ENCODE results near the gene PATE4.
"Not testable (repeated sequence)": the region's sequence is repeated elsewhere in the genome, so short reads cannot be mapped to it uniquely, and the experiment has no call there.

Gene PATE4

GRCh38 chr11:125833016-125833415 is at the start of gene PATE4:
Gene PATE4 (plus strand): TSS chr11:125833316. CDS start chr11:125833360, 44 bp downstream.
- Mint-ChIP-seq H3K4me1 (ENCODE audit: low read depth) (no peaks in the 10 kb centered on the region), H3K27me3 (peaks cover 25% of the 10 kb centered on the region), H3K27ac (no peak within 1 kb of the TSS), H3K36me3 (ENCODE audit: low read depth) (no peaks in the 10 kb centered on the region), H3K4me3 (no peak within 1 kb of the TSS), H3K9me3 (peaks cover 3% of the 10 kb centered on the region)
- DNase-seq, result no peak

GRCh38 chr11:125784678-125785077 is 48.4 kb upstream of the PATE4 start:
- Mint-ChIP-seq H3K36me3 (ENCODE audit: low read depth) (no peaks in the 10 kb centered on the region), H3K27ac (no peak overlapping the region), H3K27me3 (peaks cover 14% of the 10 kb centered on the region), H3K9me3 (peaks cover 2% of the 10 kb centered on the region), H3K4me3 (no peak overlapping the region), H3K4me1 (ENCODE audit: low read depth) (no peaks in the 10 kb centered on the region)
- DNase-seq, result no peak

DNA sequence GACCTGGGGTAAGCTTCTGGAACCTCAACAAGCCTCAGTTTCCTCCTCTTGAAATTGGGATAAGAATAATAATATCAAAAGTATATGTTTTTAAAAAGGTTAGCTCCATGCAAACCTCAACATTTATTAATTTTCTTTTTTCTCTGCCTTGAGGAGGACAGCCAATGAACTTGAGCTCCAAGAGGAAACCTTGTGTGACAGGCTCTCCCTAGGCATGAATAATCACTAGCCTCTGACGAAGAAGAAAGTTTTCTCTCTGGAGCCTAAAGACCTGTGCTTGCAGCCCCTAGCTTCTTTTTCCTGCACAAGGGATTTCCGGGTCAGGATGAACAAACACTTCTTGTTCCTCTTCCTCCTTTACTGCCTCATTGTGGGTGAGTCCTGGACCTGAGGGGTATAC is 45.3 kb upstream of the PATE4 start, which contains the start of gene PATE3:
PATE3 (plus strand) TSS at position 301 of the 400 bp plus-strand sequence; CDS start at position 326, 25 bp downstream.
- Mint-ChIP-seq H3K27me3 (no peaks in the 10 kb centered on the region), H3K4me3 (no peak within 1 kb of the TSS), H3K9me3 (peaks cover 4% of the 10 kb centered on the region), H3K4me1 (ENCODE audit: low read depth) (no peaks in the 10 kb centered on the region), H3K27ac (no peak within 1 kb of the TSS), H3K36me3 (ENCODE audit: low read depth) (no peaks in the 10 kb centered on the region)
- no peak for DNase-seq

- no peaks in the 10 kb centered on the region for H3K27me3 Mint-ChIP-seq
- no peaks in the 10 kb centered on the region for H3K4me1 Mint-ChIP-seq (ENCODE audit: low read depth)
- no peaks in the 10 kb centered on the region for H3K36me3 Mint-ChIP-seq (ENCODE audit: low read depth)
- no peak for DNase-seq
- H3K27ac Mint-ChIP-seq, result no peak overlapping the region
- H3K9me3 Mint-ChIP-seq, result peaks cover 15% of the 10 kb centered on the region
- H3K4me3 Mint-ChIP-seq, result no peak overlapping the region
Measured at GRCh38 chr11:125790825-125791224, 42.3 kb upstream of the PATE4 start.

- Mint-ChIP-seq H3K9me3 (peaks cover 29% of the 10 kb centered on the region), H3K27me3 (peaks cover 8% of the 10 kb centered on the region), H3K4me1 (ENCODE audit: low read depth) (no peaks in the 10 kb centered on the region), H3K36me3 (ENCODE audit: low read depth) (no peaks in the 10 kb centered on the region), H3K27ac (no peak overlapping the region), H3K4me3 (no peak overlapping the region)
- no peak for DNase-seq
Measured at GRCh38 chr11:125797641-125798040, 35.5 kb upstream of the PATE4 start.

DNA sequence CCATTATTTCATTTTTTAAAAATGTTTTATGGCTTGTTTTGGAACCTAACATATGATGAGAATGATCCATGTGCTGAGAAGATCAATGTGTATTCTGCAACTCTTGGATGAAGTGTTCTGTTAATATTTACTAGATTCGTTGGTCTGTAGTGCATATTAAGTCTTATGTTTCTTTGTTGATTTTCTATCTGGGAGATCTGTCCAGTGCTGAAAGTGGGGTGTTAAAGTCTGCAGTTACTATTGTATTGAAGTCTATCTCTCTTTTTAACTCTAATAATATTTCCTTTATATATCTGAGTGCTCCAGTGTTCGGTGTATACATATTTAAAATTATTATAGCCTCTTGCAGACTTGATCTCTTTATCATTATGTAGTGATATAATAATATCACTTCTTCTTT is 33.3 kb upstream of the PATE4 start:
- Mint-ChIP-seq H3K27ac (no peak overlapping the region), H3K36me3 (ENCODE audit: low read depth) (no peaks in the 10 kb centered on the region), H3K27me3 (peaks cover 8% of the 10 kb centered on the region), H3K4me1 (ENCODE audit: low read depth) (no peaks in the 10 kb centered on the region), H3K4me3 (no peak overlapping the region), H3K9me3 (peaks cover 26% of the 10 kb centered on the region)
- DNase-seq, result no peak

GRCh38 chr11:125802387-125802786 is 30.7 kb upstream of the PATE4 start:
- DNase-seq, result no peak
- no peak overlapping the region for H3K4me3 Mint-ChIP-seq
- H3K4me1 Mint-ChIP-seq (ENCODE audit: low read depth), result no peaks in the 10 kb centered on the region
- H3K9me3 Mint-ChIP-seq, result peaks cover 22% of the 10 kb centered on the region
- H3K27me3 Mint-ChIP-seq, result peaks cover 15% of the 10 kb centered on the region
- no peak overlapping the region for H3K27ac Mint-ChIP-seq
- no peaks in the 10 kb centered on the region for H3K36me3 Mint-ChIP-seq (ENCODE audit: low read depth)

- Mint-ChIP-seq H3K4me3 (no peak overlapping the region), H3K4me1 (ENCODE audit: low read depth) (no peaks in the 10 kb centered on the region), H3K27me3 (peaks cover 10% of the 10 kb centered on the region), H3K9me3 (peaks cover 6% of the 10 kb centered on the region), H3K27ac (no peak overlapping the region), H3K36me3 (ENCODE audit: low read depth) (no peaks in the 10 kb centered on the region)
- no peak for DNase-seq
Measured at GRCh38 chr11:125807909-125808308, 25.2 kb upstream of the PATE4 start.

GRCh38 chr11:125835748-125836147 is 2.6 kb downstream of the PATE4 start:
- DNase-seq, result no peak
- H3K4me1 Mint-ChIP-seq (ENCODE audit: low read depth), result no peaks in the 10 kb centered on the region
- H3K36me3 Mint-ChIP-seq (ENCODE audit: low read depth), result no peaks in the 10 kb centered on the region
- H3K27me3 Mint-ChIP-seq, result peaks cover 25% of the 10 kb centered on the region
- H3K27ac Mint-ChIP-seq, result no peak overlapping the region
- H3K4me3 Mint-ChIP-seq, result no peak overlapping the region
- H3K9me3 Mint-ChIP-seq, result peaks cover 3% of the 10 kb centered on the region

GRCh38 chr11:125842321-125842948 is 9.3 kb downstream of the PATE4 start:
- Mint-ChIP-seq H3K9me3 (peaks cover 22% of the 10 kb centered on the region), H3K27ac (no peak overlapping the region), H3K36me3 (ENCODE audit: low read depth) (peaks cover 5% of the 10 kb centered on the region), H3K4me3 (no peak overlapping the region), H3K27me3 (peaks cover 15% of the 10 kb centered on the region), H3K4me1 (ENCODE audit: low read depth) (no peaks in the 10 kb centered on the region)
- no peak for DNase-seq

DNA sequence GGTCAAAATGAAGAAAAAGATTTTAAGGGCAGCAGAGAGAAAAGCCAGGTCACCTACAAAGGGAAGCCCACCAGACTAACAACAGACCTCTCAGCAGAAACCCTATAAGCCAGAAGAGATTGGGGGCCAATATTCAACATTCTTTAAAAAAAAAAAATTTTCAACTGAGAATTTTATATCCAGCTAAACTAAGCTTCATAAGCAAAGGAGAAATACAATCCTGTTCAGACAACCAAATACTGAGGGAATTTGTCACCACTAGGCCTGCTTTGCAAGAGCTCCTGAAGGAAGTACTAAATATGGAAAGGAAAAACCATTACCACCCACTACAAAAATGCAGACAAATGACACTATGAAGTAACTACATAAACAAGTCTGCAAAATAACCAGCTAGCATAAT is 13.1 kb downstream of the PATE4 start:
- H3K36me3 Mint-ChIP-seq (ENCODE audit: low read depth), result peaks cover 5% of the 10 kb centered on the region
- H3K27ac Mint-ChIP-seq, result no peak overlapping the region
- H3K4me1 Mint-ChIP-seq (ENCODE audit: low read depth), result no peaks in the 10 kb centered on the region
- H3K9me3 Mint-ChIP-seq, result peaks cover 29% of the 10 kb centered on the region
- no peak overlapping the region for H3K4me3 Mint-ChIP-seq
- no peak for DNase-seq
- peaks cover 14% of the 10 kb centered on the region for H3K27me3 Mint-ChIP-seq

DNA sequence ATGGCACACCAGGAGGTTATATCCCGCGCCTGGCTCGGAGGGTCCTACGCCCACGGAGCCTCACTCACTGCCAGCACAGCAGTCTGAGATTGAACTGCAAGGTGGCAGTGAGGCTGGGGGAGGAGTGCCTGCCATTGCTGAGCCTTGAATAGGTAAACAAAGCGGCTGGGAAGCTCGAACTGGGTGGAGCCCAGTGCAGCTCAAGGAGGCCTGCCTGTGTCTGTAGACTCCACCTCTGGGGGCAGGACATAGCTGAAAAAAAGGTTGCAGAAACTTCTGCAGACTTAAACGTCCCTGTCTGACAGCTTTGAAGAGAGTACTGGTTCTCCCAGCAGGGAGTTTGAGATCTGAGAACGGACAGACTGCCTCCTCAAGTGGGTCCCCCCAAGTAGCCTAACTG is 24.6 kb downstream of the PATE4 start:
- H3K4me1 Mint-ChIP-seq (ENCODE audit: low read depth); H3K9me3 Mint-ChIP-seq; H3K27ac Mint-ChIP-seq; DNase-seq; H3K4me3 Mint-ChIP-seq; H3K36me3 Mint-ChIP-seq (ENCODE audit: low read depth): not testable (repeated sequence)
- peaks cover 29% of the 10 kb centered on the region for H3K27me3 Mint-ChIP-seq

DNA sequence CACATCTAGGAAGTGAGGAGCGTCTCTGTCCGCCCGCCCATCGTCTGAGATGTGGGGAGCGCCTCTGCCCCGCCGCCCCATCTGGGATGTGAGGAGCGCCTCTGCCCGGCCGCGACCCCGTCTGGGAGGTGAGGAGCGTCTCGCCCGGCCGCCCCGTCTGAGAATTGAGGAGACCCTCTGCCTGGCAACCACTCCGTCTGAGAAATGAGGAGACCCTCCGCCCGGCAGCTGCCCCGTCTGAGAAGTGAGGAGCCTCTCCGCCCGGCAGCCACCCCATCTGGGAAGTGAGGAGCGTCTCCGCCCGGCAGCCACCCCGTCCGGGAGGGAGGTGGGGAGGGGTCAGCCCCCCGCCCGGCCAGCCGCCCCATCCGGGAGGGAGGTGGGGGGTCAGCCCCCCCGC is 29.7 kb downstream of the PATE4 start:
- H3K9me3 Mint-ChIP-seq; H3K27me3 Mint-ChIP-seq; H3K4me1 Mint-ChIP-seq (ENCODE audit: low read depth); DNase-seq; H3K4me3 Mint-ChIP-seq; H3K27ac Mint-ChIP-seq; H3K36me3 Mint-ChIP-seq (ENCODE audit: low read depth): not testable (repeated sequence)

GRCh38 chr11:125865354-125865753 is 32.2 kb downstream of the PATE4 start:
- not testable (repeated sequence) for H3K27ac Mint-ChIP-seq; H3K27me3 Mint-ChIP-seq; H3K36me3 Mint-ChIP-seq (ENCODE audit: low read depth); H3K9me3 Mint-ChIP-seq; H3K4me1 Mint-ChIP-seq (ENCODE audit: low read depth); DNase-seq; H3K4me3 Mint-ChIP-seq

GRCh38 chr11:125869521-125869920 is 36.4 kb downstream of the PATE4 start:
- H3K9me3 Mint-ChIP-seq, result no peaks in the 10 kb centered on the region
- H3K4me1 Mint-ChIP-seq (ENCODE audit: low read depth), result no peaks in the 10 kb centered on the region
- no peak overlapping the region for H3K27ac Mint-ChIP-seq
- H3K36me3 Mint-ChIP-seq (ENCODE audit: low read depth), result no peaks in the 10 kb centered on the region
- H3K27me3 Mint-ChIP-seq, result peaks cover 4% of the 10 kb centered on the region
- no peak for DNase-seq
- no peak overlapping the region for H3K4me3 Mint-ChIP-seq
